Activated T-cell treated with anti-CD3 and anti-CD28 coated beads, Interleukin-2, amount 50 U/mL, for 24 hours (primary cell): ENCODE results near the gene NAGS.
"Not testable (repeated sequence)": the region's sequence is repeated elsewhere in the genome, so short reads cannot be mapped to it uniquely, and the experiment has no call there.

ENCODE experiments used
- DNase-seq: peaks from one replicate; pipeline ENCODE4 v3.0.0-alpha.2; 2020
- H3K27ac Mint-ChIP-seq: 2 replicates; pipeline ENCODE4 v1.8.0; 2020; ENCODE audit warnings: mild to moderate bottlenecking, mixed read lengths
- H3K27me3 Mint-ChIP-seq: 2 replicates; pipeline ENCODE4 v1.8.0; 2020; ENCODE audit warnings: mixed read lengths
- H3K36me3 Mint-ChIP-seq: 2 replicates; pipeline ENCODE4 v1.8.0; 2020; ENCODE audit warnings: low read depth, mixed read lengths
- H3K4me1 Mint-ChIP-seq: 2 replicates; pipeline ENCODE4 v1.8.0; 2020; ENCODE audit warnings: low read depth, mixed read lengths
- H3K4me3 Mint-ChIP-seq: 2 replicates; pipeline ENCODE4 v1.8.0; 2020; ENCODE audit warnings: mild to moderate bottlenecking, moderate library complexity, mixed read lengths
- H3K9me3 Mint-ChIP-seq: 2 replicates; pipeline ENCODE4 v1.8.0; 2020; ENCODE audit warnings: mixed read lengths

Gene NAGS, protein sequence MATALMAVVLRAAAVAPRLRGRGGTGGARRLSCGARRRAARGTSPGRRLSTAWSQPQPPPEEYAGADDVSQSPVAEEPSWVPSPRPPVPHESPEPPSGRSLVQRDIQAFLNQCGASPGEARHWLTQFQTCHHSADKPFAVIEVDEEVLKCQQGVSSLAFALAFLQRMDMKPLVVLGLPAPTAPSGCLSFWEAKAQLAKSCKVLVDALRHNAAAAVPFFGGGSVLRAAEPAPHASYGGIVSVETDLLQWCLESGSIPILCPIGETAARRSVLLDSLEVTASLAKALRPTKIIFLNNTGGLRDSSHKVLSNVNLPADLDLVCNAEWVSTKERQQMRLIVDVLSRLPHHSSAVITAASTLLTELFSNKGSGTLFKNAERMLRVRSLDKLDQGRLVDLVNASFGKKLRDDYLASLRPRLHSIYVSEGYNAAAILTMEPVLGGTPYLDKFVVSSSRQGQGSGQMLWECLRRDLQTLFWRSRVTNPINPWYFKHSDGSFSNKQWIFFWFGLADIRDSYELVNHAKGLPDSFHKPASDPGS

DNA sequence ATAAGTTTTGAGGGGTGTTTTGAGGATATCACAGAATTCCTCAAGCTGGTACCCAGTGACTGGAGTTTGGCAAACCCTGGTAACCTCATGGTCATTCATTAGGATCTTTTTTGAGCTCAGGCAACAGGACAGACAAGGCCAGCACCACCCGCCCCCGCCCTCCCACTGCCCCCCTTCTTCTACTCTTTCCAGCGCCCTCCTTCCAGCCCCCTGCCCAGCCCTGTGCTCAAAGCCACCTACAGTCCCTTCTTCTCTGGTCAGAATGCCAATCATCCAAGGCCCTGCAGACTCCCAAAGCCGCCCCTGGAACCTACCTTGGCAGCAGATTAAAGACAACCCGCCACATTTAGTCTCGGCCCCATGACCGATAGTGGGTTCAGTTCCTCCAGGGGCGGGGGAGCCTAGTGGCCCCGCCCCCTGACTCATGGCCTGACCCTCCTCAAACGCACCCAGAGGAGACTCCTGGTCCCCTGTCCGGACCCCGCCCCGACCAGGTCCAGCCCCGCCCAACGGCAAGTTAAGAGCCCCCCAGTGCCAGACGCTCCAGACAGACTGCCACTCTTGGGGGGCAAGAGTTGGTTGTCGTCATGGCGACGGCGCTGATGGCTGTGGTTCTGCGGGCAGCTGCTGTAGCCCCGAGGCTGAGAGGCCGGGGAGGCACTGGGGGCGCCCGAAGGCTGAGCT lies at the start of gene NAGS:
TSS of gene NAGS (plus strand) at position 546 of the 684 bp plus-strand sequence. CDS start at position 588, 42 bp downstream.
- no peak within 1 kb of the TSS for H3K27ac Mint-ChIP-seq
- H3K4me3 Mint-ChIP-seq, result no peak within 1 kb of the TSS
- H3K36me3 Mint-ChIP-seq, result peaks cover under 1% of the 10 kb centered on the region
- H3K9me3 Mint-ChIP-seq, result no peaks in the 10 kb centered on the region
- peaks cover 26% of the 10 kb centered on the region for H3K27me3 Mint-ChIP-seq
- no peak for DNase-seq
- peaks cover 26% of the 10 kb centered on the region for H3K4me1 Mint-ChIP-seq

DNA sequence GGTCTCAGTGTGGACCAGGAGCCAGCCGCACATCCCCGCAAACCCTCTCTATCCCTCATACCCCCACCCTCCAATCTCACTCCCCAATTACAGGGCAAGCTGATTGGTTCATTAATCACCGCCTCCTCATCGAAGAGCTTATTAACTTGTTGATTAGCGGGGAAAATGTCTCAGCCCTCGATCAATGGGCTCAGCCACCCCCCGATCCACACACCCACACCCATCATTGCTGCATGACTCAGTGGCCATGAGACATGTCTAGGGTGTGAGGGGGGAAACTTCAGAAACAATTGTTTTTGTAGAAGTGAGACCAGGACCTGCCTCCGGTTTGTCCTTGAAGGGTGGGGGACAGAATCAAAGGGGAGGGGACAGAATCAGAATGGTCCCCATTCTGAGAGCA lies 48.2 kb upstream of the NAGS start:
- no peak overlapping the region for H3K4me3 Mint-ChIP-seq
- no peaks in the 10 kb centered on the region for H3K9me3 Mint-ChIP-seq
- no peak overlapping the region for H3K27ac Mint-ChIP-seq
- no peak for DNase-seq
- H3K36me3 Mint-ChIP-seq, result no peaks in the 10 kb centered on the region
- peaks cover 4% of the 10 kb centered on the region for H3K4me1 Mint-ChIP-seq
- H3K27me3 Mint-ChIP-seq, result peaks cover 38% of the 10 kb centered on the region

DNA sequence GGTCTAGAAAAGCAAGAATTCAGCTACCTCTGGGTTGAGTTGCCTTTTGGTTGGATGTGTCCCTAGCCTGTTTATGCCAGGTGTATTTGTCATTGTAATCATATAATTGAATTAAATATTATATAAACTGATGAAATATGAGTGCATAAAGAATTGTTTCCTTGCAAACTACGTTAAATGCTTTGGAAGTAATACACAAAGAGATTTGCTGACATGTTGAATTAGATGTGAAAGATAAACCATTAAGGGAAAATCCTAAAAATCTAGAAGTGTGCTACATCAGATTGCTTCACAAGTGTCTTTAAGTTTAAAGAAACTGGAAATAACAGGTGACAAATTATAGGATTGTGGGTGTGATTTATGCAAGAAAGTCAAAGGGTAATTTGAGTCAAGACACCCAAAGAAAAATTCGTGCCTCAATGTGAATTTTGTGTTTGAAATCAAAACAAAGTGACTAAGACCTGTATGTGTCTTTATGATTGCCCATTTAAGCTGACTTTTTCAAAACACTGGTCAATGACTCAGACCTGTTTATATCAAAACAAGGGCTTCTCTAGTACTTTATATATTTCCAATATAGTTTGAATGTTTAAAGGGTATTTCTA lies 45.6 kb upstream of the NAGS start:
- H3K4me1 Mint-ChIP-seq, result peaks cover 2% of the 10 kb centered on the region
- H3K9me3 Mint-ChIP-seq, result no peaks in the 10 kb centered on the region
- peaks cover 26% of the 10 kb centered on the region for H3K27me3 Mint-ChIP-seq
- no peak overlapping the region for H3K4me3 Mint-ChIP-seq
- H3K36me3 Mint-ChIP-seq, result no peaks in the 10 kb centered on the region
- DNase-seq, result no peak
- no peak overlapping the region for H3K27ac Mint-ChIP-seq

DNA sequence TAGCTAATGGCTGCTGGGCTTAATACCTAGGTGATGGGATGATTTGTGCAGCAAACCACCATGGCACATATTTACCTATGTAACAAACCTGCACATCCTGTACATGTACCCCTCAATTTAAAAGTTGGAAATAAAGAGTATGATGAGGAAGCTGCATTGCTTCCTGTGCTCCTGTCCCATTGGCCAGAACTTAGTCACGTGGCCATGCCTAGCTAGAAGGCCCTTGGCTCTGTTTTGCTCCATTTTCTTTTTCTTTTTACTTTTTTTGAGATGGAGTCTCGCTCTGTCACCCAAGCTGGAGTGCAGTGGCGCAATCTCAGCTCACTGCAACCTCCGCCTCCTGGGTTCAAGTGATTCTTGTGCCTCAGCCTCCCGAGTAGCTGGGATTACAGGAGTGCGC lies 43.1 kb upstream of the NAGS start:
- DNase-seq, H3K36me3 Mint-ChIP-seq, H3K27ac Mint-ChIP-seq, H3K4me3 Mint-ChIP-seq, H3K4me1 Mint-ChIP-seq, H3K9me3 Mint-ChIP-seq, H3K27me3 Mint-ChIP-seq: not testable (repeated sequence)

DNA sequence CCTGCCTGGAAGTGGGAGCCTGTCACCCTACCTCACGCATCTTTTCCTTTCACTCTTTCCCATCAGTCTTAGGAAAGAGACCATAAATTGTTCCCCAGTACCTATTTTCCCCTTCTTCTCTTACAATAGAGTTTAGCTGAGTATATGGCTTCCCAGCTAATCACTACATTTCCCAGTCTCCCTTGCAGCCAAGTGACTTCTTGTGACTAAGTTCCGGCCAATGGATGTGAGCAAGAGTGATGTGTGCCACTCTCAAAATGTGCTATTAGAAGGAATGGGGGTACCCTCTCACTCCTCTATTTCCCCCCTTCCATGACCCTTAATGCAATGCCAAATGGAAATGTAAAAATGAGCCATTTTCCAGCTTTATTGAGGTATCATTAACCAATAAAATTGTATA lies 42.5 kb upstream of the NAGS start:
- Mint-ChIP-seq H3K4me3 (no peak overlapping the region), H3K27ac (no peak overlapping the region), H3K27me3 (peaks cover 8% of the 10 kb centered on the region), H3K9me3 (no peaks in the 10 kb centered on the region), H3K4me1 (peaks cover 2% of the 10 kb centered on the region), H3K36me3 (no peaks in the 10 kb centered on the region)
- DNase-seq, result no peak

DNA sequence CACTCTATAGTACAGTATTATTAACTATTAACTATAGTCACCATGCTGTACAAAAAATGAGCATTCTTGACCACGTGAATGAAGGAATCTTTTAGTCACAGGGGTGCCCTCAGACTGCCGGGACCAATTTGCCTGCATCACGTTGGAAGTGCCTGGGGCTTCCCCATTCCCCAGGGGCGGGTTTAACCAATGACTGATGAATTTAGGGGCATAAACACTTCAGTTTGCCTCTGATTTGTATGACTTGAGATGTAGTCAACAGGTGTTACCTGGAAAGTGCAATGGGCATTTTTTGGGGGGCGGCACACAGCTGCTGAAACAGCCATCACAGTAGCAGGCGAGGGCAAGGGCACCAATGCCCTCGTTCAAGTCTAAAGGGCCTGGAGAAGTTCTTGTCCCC lies 41.9 kb upstream of the NAGS start:
- no peak overlapping the region for H3K27ac Mint-ChIP-seq
- H3K9me3 Mint-ChIP-seq, result no peaks in the 10 kb centered on the region
- H3K4me1 Mint-ChIP-seq, result peaks cover 2% of the 10 kb centered on the region
- no peak for DNase-seq
- H3K4me3 Mint-ChIP-seq, result no peak overlapping the region
- peaks cover 8% of the 10 kb centered on the region for H3K27me3 Mint-ChIP-seq
- H3K36me3 Mint-ChIP-seq, result no peaks in the 10 kb centered on the region

DNA sequence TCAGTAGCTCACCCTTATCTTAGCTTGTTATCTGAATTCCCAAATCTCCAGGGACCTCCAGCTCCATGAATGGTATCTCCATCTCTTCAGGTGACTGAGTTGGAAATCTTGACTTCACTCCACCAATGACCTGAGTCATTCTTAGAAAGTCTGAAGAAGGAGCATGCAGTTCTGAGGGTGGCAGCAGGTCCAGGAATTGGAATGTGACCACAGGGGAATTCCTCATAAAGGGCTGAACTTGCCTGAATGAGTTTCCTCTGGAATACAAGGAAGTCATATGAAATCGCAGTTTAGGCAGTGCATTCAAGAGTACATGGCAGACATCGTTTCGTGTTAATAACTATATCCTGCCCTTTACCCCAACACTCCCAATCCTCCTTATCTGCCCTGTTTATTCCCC lies 38.1 kb upstream of the NAGS start:
- H3K4me3 Mint-ChIP-seq, result no peak overlapping the region
- H3K9me3 Mint-ChIP-seq, result no peaks in the 10 kb centered on the region
- H3K4me1 Mint-ChIP-seq, result no peaks in the 10 kb centered on the region
- H3K27me3 Mint-ChIP-seq, result peaks cover 12% of the 10 kb centered on the region
- no peak for DNase-seq
- H3K27ac Mint-ChIP-seq, result no peak overlapping the region
- no peaks in the 10 kb centered on the region for H3K36me3 Mint-ChIP-seq

DNA sequence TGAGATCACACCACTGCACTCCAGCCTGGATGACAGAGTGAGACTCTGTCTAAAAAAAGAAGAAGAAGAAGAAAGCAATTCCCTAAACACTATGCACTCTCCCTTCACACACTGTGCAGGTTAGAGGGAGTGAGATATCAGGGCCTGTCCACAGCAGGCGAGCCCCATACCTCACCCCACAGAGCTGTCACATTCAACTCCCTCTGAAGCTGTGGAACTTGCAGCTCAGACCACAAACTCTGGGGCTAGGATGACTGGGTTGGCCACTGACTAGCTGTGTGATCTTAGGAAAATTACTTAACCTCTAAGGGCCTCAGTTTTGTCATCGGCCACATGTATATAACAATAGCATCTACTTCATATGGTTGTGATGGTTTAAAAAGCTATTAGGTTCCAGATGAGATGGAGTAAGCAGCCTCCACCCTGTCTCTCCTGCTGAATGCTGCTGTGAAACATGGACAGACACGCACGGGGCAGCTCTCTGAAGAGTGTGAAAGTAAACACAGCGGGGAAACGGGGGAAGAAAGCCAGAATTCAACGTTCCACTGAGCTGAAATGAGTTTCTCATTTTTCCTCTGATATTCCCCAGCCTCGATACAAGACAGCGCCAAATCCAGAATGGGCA lies 37.1 kb upstream of the NAGS start:
- DNase-seq, result no peak
- Mint-ChIP-seq H3K4me3 (no peak overlapping the region), H3K27ac (no peak overlapping the region), H3K36me3 (no peaks in the 10 kb centered on the region), H3K4me1 (no peaks in the 10 kb centered on the region), H3K27me3 (peaks cover 8% of the 10 kb centered on the region), H3K9me3 (no peaks in the 10 kb centered on the region)

DNA sequence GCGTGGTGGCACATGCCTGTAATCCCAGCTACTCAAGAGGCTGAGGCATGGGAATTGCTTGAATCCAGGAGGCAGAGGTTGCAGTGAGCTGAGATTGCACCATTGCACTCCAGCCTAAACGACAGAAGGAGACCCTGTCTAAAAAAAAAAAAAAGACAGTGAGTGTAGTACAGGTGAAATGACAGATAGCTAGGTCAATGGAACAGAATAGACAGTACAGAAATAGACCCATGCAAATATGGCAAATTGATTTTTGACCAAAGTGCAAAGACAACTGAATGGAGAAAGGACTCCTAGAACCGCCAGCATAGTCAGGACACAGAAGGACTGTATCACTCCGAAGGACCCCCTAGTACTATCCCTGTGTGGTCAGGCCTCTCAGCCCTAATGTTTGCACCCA lies 34.1 kb upstream of the NAGS start:
- H3K27me3 Mint-ChIP-seq, result peaks cover 17% of the 10 kb centered on the region

DNA sequence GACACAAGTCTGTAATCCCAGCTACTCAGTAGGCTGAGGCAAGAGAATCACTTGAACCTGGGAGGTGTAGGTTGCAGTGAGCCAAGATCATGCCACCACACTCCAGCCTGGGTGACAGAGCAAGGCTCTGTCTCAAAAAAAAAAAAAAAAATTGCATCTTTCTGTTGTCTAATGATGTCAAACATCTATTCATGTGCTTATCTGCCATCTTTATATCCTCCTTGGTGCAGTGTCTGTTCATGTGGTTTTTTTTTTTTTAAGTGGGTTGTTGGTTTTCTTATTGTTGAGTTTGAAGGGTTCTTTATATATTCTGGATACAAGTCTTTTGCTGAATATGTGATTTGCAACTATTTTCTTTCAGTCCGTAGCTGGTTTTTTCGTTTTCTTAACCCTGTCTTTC lies 33.0 kb upstream of the NAGS start:
- H3K27ac Mint-ChIP-seq, H3K9me3 Mint-ChIP-seq, DNase-seq, H3K4me1 Mint-ChIP-seq, H3K4me3 Mint-ChIP-seq, H3K36me3 Mint-ChIP-seq: not testable (repeated sequence)
- peaks cover 17% of the 10 kb centered on the region for H3K27me3 Mint-ChIP-seq

More for the DNA sequence above, 34.1 kb upstream of the NAGS start:
- H3K36me3 Mint-ChIP-seq, result no peaks in the 10 kb centered on the region
- DNase-seq, result no peak
- H3K4me3 Mint-ChIP-seq, result no peak overlapping the region
- no peak overlapping the region for H3K27ac Mint-ChIP-seq
- no peaks in the 10 kb centered on the region for H3K4me1 Mint-ChIP-seq
- no peaks in the 10 kb centered on the region for H3K9me3 Mint-ChIP-seq

DNA sequence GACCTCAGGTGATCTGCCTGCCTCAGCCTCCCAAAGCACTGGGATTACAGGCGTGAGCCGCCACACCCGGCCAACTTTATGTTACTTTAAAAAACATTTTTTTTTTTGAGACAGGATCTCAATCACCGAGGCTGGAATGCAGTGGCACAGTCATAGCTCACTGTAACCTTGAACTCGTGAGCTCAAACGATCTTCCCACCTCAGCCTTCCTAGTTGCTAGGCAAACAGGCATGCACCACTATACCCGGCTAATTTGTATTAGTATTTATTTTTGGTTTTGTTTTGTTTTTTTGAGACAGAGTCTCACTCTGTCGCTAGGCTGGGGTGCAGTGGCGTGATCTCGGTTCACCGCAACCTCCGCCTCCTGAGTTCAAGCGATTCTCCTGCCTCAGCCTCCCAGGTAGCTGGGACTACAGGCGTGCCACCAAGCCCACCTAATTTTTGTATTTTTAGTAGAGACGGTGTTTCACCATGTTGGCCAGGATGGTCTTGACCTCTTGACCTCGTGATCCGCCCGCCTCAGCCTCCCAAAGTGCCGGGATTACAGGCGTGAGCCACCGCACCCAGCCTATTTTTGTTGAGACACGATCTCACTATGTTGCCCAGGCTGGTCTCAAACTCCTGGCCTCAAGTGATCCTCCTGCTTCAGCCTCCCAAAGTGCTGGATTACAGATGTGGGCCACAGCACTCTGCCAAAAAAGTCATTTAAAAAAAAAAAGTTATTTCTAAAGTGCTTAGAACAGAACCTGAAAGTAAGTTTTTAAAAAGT lies 31.8 kb upstream of the NAGS start:
- not testable (repeated sequence) for H3K4me3 Mint-ChIP-seq, H3K9me3 Mint-ChIP-seq, DNase-seq, H3K27ac Mint-ChIP-seq, H3K4me1 Mint-ChIP-seq, H3K36me3 Mint-ChIP-seq
- H3K27me3 Mint-ChIP-seq, result peaks cover 17% of the 10 kb centered on the region

DNA sequence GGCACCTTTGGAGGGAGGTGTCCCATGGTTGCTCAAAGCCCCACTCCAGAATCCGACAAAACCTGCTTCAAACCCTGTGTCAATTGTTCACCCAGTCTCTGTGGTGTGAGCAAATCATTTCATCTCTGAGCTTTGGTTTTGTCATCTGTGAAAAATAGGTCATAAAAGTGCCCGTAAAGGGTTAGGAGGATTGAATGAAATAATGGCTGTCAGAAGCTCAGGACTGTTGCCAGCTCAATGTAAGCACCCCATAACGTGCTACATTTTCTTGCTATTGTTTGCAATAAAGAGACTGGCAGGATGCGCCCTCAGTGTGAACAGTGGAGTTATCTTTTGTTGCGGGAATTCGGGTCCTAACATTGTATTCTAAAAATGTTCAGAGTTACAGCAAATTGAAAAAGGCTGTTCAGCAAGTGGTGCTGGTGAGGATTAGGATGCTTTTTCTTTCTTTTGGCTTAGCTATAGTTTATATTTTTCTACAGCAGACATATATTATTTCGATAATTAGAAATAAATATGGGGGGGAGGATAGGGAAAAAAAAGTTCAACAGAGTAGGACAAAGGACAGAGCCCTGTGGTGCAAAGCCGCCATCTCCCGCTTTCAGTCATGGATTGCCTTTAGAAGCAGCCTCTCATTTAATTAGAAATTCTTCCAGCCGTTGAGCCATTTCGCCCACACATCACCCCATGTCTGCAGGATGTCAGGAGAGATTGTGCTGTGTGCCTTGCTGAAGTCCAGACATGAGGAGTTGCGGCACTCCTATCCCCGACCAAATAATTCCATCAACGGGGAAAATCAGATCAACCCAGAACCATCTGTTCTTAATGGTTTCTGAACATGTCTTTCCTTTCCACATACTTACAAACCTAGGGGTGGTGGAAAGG lies 29.8 kb upstream of the NAGS start:
- no peak overlapping the region for H3K4me3 Mint-ChIP-seq
- no peaks in the 10 kb centered on the region for H3K4me1 Mint-ChIP-seq
- no peak overlapping the region for H3K27ac Mint-ChIP-seq
- H3K27me3 Mint-ChIP-seq, result peaks cover 24% of the 10 kb centered on the region
- no peak for DNase-seq
- H3K36me3 Mint-ChIP-seq, result no peaks in the 10 kb centered on the region
- H3K9me3 Mint-ChIP-seq, result no peaks in the 10 kb centered on the region

DNA sequence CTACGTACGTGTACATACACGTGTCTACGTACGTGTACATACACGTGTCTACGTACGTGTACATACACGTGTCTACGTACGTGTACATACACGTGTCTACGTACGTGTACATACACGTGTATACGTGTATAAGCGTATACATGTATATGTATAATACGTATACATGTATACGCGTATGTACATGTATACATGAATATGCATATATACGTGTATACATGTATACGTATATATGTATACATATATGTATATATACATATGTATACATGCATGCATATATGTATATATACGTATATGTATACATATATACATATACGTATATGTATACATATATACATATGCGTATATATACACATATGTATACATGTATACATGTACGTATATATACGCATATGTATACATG lies 28.5 kb upstream of the NAGS start:
- DNase-seq, result no peak
- Mint-ChIP-seq H3K4me1 (no peaks in the 10 kb centered on the region), H3K9me3 (no peaks in the 10 kb centered on the region), H3K27me3 (peaks cover 26% of the 10 kb centered on the region), H3K36me3 (no peaks in the 10 kb centered on the region), H3K27ac (no peak overlapping the region), H3K4me3 (no peak overlapping the region)
